Stimulated activated CD8-positive, alpha-beta memory T cell treated with anti-CD3 and anti-CD28 coated beads, Interleukin-4, amount 100 ng/mL, for 1 hour (primary cell): ENCODE results near the gene ACP3.
"Not testable (repeated sequence)": the region's sequence is repeated elsewhere in the genome, so short reads cannot be mapped to it uniquely, and the experiment has no call there.

ENCODE experiments used
- DNase-seq, 2 donors: peaks; one replicate each; pipeline ENCODE4 v3.0.0-alpha.2; 2020; ENCODE audit warnings: low read depth in 2 of 2, low spot score in 1 of 2

The ACP3 gene

DNA sequence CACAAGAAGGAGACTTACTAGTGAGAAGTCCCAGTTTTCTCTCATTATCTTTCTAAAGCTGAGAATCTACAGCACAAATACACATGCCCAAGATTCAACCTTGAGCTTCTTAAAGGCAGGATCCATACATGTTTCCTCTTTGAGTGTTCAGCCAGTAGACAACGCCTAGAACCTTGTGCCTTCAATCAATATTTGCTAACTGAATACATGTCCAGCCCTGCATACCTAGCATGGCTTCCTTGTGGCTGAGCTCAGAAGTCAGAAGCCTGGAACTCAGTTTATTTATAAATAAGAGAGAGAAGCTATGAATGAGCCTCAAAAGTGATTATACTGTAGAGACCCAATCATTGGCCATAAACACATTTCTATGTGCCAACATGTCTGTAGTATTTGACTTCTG, 43.5 kb downstream of the ACP3 start:
- DNase-seq: no peak

GRCh38 chr3:132362329-132362728, 45.1 kb downstream of the ACP3 start:
- no peak for DNase-seq

GRCh38 chr3:132368515-132368914, 51.3 kb downstream of the ACP3 start:
- no peak for DNase-seq

GRCh38 chr3:132368962-132369361, 51.8 kb downstream of the ACP3 start:
- no peak for DNase-seq

DNA sequence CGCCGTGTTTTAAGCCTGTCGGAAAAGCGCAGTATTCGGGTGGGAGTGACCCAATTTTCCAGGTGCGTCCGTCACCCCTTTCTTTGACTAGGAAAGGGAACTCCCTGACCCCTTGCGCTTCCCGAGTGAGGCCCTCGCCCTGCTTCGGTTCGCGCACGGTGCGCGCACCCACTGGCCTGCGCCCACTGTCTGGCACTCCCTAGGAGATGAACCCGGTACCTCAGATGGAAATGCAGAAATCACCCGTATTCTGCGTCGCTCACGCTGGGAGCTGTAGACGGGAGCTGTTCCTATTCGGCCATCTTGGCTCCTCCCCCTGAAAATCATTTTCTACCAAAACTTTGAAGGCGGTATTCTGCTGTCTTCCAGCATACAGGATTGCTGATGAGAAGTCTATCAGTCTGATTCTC, 59.7 kb downstream of the ACP3 start:
- DNase-seq: not testable (repeated sequence)

GRCh38 chr3:132378048-132378762, 61.0 kb downstream of the ACP3 start:
- no peak for DNase-seq

DNA sequence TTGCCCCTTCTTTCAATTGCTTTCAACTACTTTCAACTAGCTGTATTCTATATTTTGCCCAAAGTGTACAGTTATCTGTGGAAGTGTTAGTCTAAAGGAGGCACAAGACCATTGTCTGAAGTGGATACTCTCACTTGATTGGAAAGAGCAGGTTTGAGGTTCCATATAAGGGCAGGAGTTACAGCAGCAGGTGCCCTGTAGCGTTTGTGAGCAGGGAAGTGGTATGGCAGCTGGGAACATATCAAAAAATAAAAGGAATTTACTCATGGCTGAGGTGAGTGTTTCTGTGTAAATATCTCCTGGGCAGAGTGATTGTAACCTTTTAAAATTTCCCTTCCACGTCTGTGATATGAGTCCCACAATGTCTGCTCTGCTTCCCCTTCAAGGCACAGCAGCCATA, 61.6 kb downstream of the ACP3 start:
- no peak for DNase-seq

DNA sequence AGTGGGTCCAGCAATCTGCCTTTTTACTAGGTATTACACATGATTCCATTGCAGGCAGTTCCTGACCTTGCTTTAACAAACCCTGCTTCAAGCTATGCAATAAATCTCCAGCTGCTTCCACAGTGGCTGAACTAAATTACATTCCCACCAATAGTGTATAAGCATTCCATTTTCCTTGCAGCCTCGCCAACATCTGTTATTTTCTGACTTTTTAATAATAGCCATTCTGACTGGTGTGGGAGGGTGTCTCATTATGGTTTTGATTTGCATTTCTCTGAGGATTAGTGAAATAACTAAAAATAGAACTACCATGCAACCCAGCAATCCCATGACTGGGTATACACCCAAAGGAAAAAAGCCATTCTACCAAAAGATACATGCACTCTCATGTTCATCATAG, 63.7 kb downstream of the ACP3 start:
- DNase-seq: no peak

DNA sequence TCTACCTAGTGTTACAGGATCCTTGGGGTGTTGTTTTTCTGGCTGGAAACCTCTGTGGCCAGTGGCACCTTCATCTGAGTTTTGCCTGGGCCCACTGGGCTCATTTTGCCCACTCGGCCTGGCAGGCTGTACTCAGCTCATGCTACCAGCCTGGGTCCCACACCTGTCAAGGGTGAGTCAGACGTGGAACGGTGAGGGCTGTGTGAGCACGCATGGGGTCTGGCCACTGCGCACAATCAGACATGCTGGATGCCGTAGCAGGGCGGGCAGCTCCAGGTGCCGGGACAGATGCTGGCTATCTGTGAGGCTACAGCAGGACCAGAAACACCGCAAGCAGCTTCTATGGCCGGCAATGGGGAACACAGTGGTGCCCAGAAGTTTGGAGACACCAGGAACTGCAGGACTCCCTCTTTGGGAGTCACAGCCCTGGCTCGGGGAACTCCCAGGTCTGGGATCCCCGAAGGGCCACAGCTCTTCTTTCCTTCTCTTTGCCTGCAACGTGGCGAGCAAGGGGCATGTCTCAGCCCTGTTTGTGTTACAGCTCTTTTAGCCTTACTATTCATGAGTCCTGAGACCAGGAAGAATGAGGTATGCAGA, 64.2 kb downstream of the ACP3 start:
- no peak for DNase-seq

DNA sequence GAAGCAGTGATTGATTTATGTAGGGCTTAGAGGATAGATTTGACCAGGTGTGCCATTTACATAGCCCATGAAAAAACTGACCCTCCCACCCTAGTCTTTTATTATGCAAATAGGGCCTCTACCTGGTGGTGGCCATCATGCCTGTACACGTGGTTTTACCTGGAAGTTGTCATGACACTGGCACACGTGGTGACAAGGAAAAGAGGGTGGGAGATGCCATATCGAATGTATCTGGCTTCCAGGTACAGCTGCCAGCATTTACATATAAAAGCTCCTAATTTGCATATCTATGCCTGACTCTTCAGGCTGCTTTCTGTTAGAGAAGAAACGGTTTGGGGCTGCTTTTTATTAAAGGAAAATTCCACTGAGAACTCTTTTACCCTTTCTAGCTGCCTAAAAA, 65.1 kb downstream of the ACP3 start:
- DNase-seq: no peak

GRCh38 chr3:132382688-132383194, 65.5 kb downstream of the ACP3 start:
- no peak for DNase-seq

GRCh38 chr3:132386259-132386658, 69.1 kb downstream of the ACP3 start:
- no peak for DNase-seq

GRCh38 chr3:132392675-132393074, 75.5 kb downstream of the ACP3 start:
- not testable (repeated sequence) for DNase-seq

GRCh38 chr3:132394320-132394719, 77.1 kb downstream of the ACP3 start:
- no peak for DNase-seq

DNA sequence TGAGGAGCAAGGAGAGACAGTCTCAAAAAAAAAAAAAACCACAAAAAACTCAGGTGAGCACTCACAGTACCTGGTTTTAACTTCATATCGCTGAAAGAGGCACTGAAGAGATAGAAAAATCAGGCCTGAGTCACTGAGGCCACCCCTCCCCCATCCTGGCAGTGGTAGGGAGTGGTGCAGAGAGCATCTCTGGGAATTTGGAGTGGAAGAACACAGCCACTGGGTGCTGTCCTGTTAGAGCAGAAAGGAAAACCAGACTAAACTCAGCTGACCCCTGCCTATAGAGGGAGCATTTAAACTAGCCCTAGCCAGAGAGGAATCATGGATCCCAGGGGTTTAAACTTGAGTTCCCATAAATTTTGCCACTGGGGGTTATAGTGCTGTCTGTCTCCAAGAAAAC, 77.9 kb downstream of the ACP3 start:
- DNase-seq: no peak

GRCh38 chr3:132396255-132396654, 79.0 kb downstream of the ACP3 start:
- no peak for DNase-seq

- not testable (repeated sequence) for DNase-seq
These were observed 79.6 kb downstream of the ACP3 start for GRCh38 chr3:132396776-132397175.

- no peak for DNase-seq
These were observed 82.1 kb downstream of the ACP3 start for GRCh38 chr3:132399054-132399929.

DNA sequence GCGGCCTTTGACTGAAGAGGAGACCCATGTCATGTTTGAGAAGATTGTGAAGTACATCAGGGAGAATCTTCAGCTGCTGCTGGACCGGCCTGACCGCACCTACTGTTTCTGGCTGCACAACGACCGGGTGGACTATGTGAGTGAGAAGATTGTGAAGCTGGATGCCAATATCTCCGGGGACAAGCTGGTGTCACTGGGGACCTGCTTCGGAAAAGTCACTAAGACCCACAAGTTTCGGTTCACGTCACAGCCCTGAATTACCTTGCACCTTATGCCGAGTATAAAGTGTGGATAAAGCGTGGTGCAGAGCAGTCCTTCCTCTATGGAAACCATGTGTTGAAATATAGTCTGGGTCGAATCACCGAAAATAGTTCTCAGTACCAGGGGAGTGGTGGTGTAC, 84.0 kb downstream of the ACP3 start:
- no peak for DNase-seq

DNA sequence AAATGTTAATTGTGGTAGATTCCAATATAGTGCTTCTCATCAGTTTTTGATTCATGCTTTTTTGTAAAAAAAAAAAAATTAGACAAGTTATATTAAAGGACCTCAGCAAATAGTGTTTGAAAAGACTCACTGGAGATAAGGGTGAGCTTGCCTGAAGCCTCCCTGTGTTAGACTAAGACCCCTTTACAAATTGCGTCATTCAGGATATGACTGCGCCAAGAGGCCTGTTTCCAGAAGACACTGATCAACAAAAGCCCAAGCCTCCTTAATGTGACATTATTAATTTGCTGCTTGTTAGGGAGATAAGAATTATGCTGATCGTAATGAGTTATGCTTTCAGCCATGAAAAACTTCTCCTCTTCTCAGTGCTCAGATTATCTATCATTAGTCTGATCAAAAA, 87.1 kb downstream of the ACP3 start:
- no peak for DNase-seq

- no peak for DNase-seq
These were observed 88.0 kb downstream of the ACP3 start for GRCh38 chr3:132405188-132405587.
